Breast epithelium (tissue), 4 donors: ENCODE results near the gene ARL2. TPM values are rescaled to one million over a fixed set of nuclear protein-coding genes. Genes with fewer than 3 reads are reported as not detected.

Experiments
- DNase-seq, 2 donors: peaks; one replicate each; pipeline ENCODE4 v3.0.0-alpha.2; 2019; ENCODE audit warnings: low spot score in 2 of 2
- H3K27ac ChIP-seq, 2 donors: fragments of 200-600 bp; sonication (generic) in 1 of 2; one replicate each; pipeline ENCODE4 v1.5.1; 2016 to 2019; ENCODE audit warnings: mild to moderate bottlenecking in 1 of 2
- H3K27me3 ChIP-seq, 2 donors: fragments of 200-600 bp; sonication (generic) in 1 of 2; one replicate each; pipeline versions ENCODE4 v1.5.1 to v1.6.0; 2017 to 2019; ENCODE audit warnings: control low read depth in 1 of 2, mild to moderate bottlenecking in 1 of 2
- H3K36me3 ChIP-seq: fragments of 200-600 bp; one replicate; pipeline ENCODE4 v1.5.1; 2019
- H3K4me1 ChIP-seq, 2 donors: fragments of 200-600 bp; sonication (generic); one replicate each; pipeline ENCODE4 v1.5.1; 2016 to 2019; ENCODE audit warnings: control low read depth in 1 of 2
- H3K4me3 ChIP-seq, 3 donors: fragments of 200-600 bp; sonication (generic); 1 replicate in 2 of 3; 2 replicates in 1 of 3; pipeline ENCODE4 v1.5.1; 2016 to 2019; ENCODE audit warnings: mild to moderate bottlenecking in 3 of 3, moderate library complexity in 2 of 3
- H3K9me3 ChIP-seq, 2 donors: fragments of 200-600 bp; sonication (generic) in 1 of 2; one replicate each; pipeline ENCODE4 v1.5.1; 2016 to 2019; ENCODE audit warnings: control low read depth in 1 of 2
- POLR2A ChIP-seq: fragments of 450-650 bp; IDR thresholded peaks from one replicate; pipeline ENCODE4 v1.6.1; 2016; ENCODE audit warnings: antibody characterized with exemption, mild to moderate bottlenecking, moderate library complexity
- POLR2AphosphoS5 ChIP-seq, 3 donors: sonication (generic); formaldehyde crosslinking; IDR thresholded peaks; one replicate each; pipeline ENCODE4 v1.6.1; 2017; ENCODE audit warnings: antibody characterized with exemption in 3 of 3
- intact Hi-C: fragments of 100-400 bp; cut with DNase I; formaldehyde crosslinking; loops from one replicate; pipeline ENCODE4 v1.15.1; 2023; ENCODE audit warnings: low total_unique reads
- total RNA-seq, 3 donors: library from RNA; depleted of rRNA; stranded (reverse); fragments of >200 nt; gene quantifications; one replicate each; pipeline ENCODE4 v1.1.0, GENCODE V29; 2016
- TF ChIP-seq, protein P1 (sequence below), 3 donors: fragments of 450-650 bp; IDR thresholded peaks; one replicate each; pipeline ENCODE4 v1.5.1; 2016 to 2017; ENCODE audit warnings: antibody characterized with exemption in 3 of 3, mild to moderate bottlenecking in 3 of 3, moderate library complexity in 3 of 3

The ARL2 gene
- total RNA-seq, 3 donors from 2014 or later = 99.8 to 193 (median 154) TPM

DNA sequence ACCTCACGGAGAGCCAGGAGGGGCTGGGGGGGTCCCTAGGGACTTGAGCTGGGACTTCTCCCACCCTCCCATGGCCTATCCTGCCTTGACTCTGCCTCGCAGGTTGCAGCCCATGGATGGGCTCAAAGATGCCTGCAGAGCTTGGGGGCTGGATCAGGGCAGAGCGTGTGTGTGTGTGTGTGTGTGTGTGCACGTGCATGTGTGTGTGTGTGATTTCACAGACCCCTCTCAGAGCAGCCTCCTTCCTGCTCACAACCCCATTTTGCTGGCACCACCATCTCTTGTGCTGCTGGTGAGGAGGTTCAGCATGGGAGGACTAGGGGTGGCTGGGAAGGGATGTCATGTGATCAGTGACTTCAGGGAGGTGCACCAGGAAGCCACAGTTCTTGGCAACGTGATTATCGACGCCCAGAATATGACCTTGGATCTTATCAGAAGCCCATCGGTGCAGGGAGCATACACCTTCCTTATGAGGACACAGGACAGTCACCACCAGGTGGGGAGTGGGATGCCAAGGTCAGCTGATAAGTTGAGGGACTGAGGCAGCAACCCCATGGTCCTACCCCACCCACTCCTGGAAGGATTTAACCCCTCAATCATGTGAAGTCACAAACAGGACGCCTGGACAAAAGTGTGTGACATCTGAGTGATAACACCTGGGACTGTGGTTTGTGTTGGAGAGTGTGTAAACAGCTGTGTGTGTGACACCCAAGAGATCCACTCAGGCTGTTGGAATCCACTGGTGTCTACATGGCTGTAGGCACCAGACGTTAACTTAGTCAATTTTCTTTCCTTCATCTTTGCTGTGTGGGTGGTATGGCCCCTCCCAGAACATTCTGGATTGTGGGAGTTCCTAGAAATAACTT, 46.2 kb downstream of the ARL2 start:
- H3K9me3 ChIP-seq = no peaks in the 10 kb centered on the region
- no peak for DNase-seq
- H3K4me1 ChIP-seq = no peaks in the 10 kb centered on the region
- no peaks in the 10 kb centered on the region for H3K36me3 ChIP-seq
- intact Hi-C loops = no loop called here
- no peak overlapping the region for H3K4me3 ChIP-seq
- no peak for TF ChIP-seq POLR2A
- no peak for TF ChIP-seq POLR2AphosphoS5 (IDR thresholded peaks at IDR 0.05)
- TF ChIP-seq, protein P1, sequence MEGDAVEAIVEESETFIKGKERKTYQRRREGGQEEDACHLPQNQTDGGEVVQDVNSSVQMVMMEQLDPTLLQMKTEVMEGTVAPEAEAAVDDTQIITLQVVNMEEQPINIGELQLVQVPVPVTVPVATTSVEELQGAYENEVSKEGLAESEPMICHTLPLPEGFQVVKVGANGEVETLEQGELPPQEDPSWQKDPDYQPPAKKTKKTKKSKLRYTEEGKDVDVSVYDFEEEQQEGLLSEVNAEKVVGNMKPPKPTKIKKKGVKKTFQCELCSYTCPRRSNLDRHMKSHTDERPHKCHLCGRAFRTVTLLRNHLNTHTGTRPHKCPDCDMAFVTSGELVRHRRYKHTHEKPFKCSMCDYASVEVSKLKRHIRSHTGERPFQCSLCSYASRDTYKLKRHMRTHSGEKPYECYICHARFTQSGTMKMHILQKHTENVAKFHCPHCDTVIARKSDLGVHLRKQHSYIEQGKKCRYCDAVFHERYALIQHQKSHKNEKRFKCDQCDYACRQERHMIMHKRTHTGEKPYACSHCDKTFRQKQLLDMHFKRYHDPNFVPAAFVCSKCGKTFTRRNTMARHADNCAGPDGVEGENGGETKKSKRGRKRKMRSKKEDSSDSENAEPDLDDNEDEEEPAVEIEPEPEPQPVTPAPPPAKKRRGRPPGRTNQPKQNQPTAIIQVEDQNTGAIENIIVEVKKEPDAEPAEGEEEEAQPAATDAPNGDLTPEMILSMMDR (IDR thresholded peaks at IDR 0.05) = no peak
- no peaks in the 10 kb centered on the region for H3K27me3 ChIP-seq
- H3K27ac ChIP-seq = no peak overlapping the region

DNA sequence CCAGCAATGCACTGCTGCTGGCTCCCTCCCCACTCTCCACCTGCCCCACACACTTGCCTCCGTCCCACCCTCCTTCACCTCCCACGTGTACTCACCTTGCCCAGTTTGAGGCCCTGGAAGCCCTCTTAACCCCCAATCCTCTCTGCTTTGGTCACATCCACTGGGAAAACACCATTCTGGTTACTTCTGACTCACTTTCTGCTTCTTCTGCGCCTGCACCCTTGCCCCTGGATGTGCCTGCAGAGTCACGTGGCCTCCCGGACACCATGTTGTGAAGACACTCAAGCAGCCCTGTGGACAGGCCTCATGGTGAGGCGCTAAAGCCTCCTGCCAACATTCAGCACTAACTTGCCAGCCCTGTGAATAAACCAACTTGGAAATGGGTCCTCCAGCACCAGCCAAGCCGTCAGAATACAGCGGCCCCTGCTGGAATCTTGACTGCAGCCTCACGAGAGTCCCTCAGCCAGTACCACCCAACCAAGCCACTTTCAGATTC, 47.0 kb downstream of the ARL2 start:
- TF ChIP-seq, protein P1 (IDR thresholded peaks at IDR 0.05) = no peak
- TF ChIP-seq POLR2A (no peak), POLR2AphosphoS5 (IDR thresholded peaks at IDR 0.05) (no peak)
- H3K27me3 ChIP-seq = no peaks in the 10 kb centered on the region
- H3K4me3 ChIP-seq = no peak overlapping the region
- no peak for DNase-seq
- H3K4me1 ChIP-seq = no peaks in the 10 kb centered on the region
- no peak overlapping the region for H3K27ac ChIP-seq
- intact Hi-C loops = no loop called here
- no peaks in the 10 kb centered on the region for H3K36me3 ChIP-seq
- no peaks in the 10 kb centered on the region for H3K9me3 ChIP-seq

DNA sequence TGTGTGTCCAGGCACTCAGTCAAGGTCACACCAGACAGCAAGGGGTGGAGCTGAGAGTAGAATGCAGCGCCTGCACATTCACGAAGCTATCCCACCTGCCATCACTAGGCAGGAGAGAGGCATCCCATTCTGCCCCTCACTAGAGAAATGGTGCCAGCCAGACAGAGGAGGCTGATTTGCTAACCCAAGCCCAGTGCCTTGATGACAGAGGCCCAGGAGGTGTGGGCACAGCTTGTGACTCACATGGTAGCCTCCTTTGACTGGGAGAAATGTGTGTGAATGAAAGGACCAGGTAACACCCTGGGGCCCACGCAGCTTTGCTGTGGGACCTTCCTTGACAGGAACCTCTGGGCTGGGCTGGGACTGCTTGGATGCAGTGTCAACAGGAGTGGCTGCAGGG, 49.6 kb downstream of the ARL2 start:
- H3K4me3 ChIP-seq = no peak overlapping the region
- H3K4me1 ChIP-seq = no peaks in the 10 kb centered on the region
- intact Hi-C loops = no loop called here
- no peak for DNase-seq
- H3K36me3 ChIP-seq = no peaks in the 10 kb centered on the region
- H3K27ac ChIP-seq = no peak overlapping the region
- no peaks in the 10 kb centered on the region for H3K27me3 ChIP-seq
- H3K9me3 ChIP-seq = no peaks in the 10 kb centered on the region
- no peak for TF ChIP-seq POLR2AphosphoS5 (IDR thresholded peaks at IDR 0.05)
- TF ChIP-seq, protein P1 (IDR thresholded peaks at IDR 0.05) = no peak

DNA sequence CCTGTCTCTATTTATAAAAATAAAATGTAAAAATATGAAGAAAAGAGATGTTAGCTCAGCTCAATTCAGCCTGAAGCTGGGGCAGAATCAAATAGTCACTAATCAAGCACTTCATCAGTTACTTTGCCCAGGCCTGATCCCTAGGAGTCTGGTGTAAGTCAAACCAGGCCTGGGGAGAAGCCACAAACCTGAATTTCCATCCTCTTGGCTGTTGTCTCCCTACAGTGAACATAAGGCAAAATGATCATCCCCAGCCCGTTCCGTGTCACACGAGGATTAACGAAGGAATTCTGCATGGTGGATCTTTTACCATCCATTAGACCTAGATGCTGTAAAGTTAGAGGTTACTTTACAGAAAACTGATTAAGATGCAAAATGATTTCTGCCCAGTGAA, 50.9 kb downstream of the ARL2 start:
- intact Hi-C loops = no loop called here
- no peak for DNase-seq
- TF ChIP-seq, protein P1 (IDR thresholded peaks at IDR 0.05) = no peak
- TF ChIP-seq POLR2A = no peak
- TF ChIP-seq POLR2AphosphoS5 (IDR thresholded peaks at IDR 0.05) = no peak

DNA sequence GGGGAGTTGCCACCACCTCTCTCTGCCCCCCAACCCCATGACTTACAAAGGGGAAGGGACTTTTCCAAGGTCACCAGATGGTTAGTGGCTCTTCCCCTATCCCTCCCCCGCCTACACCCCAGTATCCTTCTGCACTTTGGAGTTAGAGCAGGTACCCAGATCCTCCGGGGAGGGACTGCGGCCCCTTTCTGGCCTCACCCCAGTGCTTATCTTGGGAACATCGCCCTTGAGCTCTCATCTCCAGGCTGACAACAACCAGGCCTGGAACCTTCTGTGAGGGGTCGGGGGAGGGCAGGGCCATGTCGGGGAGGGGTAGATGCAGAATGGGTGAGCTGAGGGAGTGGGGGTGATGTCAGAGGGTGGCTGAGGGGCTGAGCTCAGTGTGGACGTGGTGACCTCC, 51.9 kb downstream of the ARL2 start:
- H3K27me3 ChIP-seq = no peaks in the 10 kb centered on the region
- H3K36me3 ChIP-seq = no peaks in the 10 kb centered on the region
- H3K4me1 ChIP-seq = no peaks in the 10 kb centered on the region
- TF ChIP-seq, protein P1 (IDR thresholded peaks at IDR 0.05) = no peak
- intact Hi-C loops = no loop called here
- no peaks in the 10 kb centered on the region for H3K9me3 ChIP-seq
- H3K27ac ChIP-seq = no peak overlapping the region
- no peak for DNase-seq
- no peak overlapping the region for H3K4me3 ChIP-seq

More for the DNA sequence above, 50.9 kb downstream of the ARL2 start:
- Histone ChIP-seq H3K36me3 (no peaks in the 10 kb centered on the region), H3K4me3 (no peak overlapping the region), H3K27ac (no peak overlapping the region), H3K9me3 (no peaks in the 10 kb centered on the region), H3K4me1 (no peaks in the 10 kb centered on the region), H3K27me3 (no peaks in the 10 kb centered on the region)
